Prostate gland (tissue), 2 donors: Measurements from ENCODE around the gene ALDH1L2.

Experiments used
- POLR2AphosphoS5 ChIP-seq: sonication (generic); formaldehyde crosslinking; IDR thresholded peaks from one replicate; pipeline ENCODE4 v1.6.1; 2017; ENCODE audit warnings: antibody characterized with exemption
- TF ChIP-seq, protein P1 (sequence below), 4 experiments: fragments of 200-600 bp in 2 of 4; fragments of 450-650 bp in 2 of 4; sonication (generic) in 2 of 4; IDR thresholded peaks; 1 replicate in 3 of 4; 2 replicates in 1 of 4; pipeline ENCODE4 v1.5.1; 2016 to 2019; ENCODE audit warnings: antibody characterized with exemption in 4 of 4, mild to moderate bottlenecking in 2 of 4, moderate library complexity in 2 of 4

GRCh38 chr12:105078712-105079570, 5.3 kb downstream of the ALDH1L2 start:
- TF ChIP-seq POLR2AphosphoS5: no peak
- TF ChIP-seq, protein P1, sequence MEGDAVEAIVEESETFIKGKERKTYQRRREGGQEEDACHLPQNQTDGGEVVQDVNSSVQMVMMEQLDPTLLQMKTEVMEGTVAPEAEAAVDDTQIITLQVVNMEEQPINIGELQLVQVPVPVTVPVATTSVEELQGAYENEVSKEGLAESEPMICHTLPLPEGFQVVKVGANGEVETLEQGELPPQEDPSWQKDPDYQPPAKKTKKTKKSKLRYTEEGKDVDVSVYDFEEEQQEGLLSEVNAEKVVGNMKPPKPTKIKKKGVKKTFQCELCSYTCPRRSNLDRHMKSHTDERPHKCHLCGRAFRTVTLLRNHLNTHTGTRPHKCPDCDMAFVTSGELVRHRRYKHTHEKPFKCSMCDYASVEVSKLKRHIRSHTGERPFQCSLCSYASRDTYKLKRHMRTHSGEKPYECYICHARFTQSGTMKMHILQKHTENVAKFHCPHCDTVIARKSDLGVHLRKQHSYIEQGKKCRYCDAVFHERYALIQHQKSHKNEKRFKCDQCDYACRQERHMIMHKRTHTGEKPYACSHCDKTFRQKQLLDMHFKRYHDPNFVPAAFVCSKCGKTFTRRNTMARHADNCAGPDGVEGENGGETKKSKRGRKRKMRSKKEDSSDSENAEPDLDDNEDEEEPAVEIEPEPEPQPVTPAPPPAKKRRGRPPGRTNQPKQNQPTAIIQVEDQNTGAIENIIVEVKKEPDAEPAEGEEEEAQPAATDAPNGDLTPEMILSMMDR (IDR thresholded peaks at IDR 0.05): no peak
